Endometrial microvascular endothelial cells (primary cell): ENCODE data around the gene CTNNA3. TPM values are rescaled to one million over a fixed set of nuclear protein-coding genes. Genes with fewer than 3 reads are reported as not detected.

ENCODE experiments used
- in situ Hi-C: cut with HindIII; loops from 2 replicates; pipeline ENCODE4 v1.10.0; 2017; ENCODE audit warnings: low sequenced_read_pairs, low pct_unique_long_range_greater_than_20kb; ENCODE audit errors: inconsistent ontology term
- total RNA-seq: library from RNA; depleted of rRNA; stranded (reverse); fragments of >200 nt; gene quantifications from one replicate; pipeline ENCODE4 v1.2.3, GENCODE V29; 2015; ENCODE audit errors: inconsistent ontology term

CTNNA3 gene
- total RNA-seq, 1 donor from 2014 or later = not detected

DNA sequence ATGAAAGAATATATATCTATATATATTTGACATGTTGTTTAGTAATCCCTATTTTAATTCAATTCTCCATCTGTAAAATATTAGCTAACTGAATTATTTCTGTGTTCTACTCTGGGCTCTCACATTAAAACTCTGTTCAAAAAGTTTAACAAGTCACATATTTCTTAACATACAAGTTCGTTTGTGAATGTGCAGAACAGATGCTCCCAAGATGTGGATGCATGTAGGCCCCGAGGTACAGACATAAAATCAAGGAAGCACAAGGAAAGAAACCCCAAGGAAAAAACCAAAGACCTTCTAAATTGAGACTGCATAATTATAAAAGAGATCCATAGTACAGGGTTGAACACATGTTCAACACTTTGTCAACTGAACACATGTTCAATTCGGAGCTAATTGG is 595.0 kb downstream of the CTNNA3 start:
- in situ Hi-C loops = no loop called here

DNA sequence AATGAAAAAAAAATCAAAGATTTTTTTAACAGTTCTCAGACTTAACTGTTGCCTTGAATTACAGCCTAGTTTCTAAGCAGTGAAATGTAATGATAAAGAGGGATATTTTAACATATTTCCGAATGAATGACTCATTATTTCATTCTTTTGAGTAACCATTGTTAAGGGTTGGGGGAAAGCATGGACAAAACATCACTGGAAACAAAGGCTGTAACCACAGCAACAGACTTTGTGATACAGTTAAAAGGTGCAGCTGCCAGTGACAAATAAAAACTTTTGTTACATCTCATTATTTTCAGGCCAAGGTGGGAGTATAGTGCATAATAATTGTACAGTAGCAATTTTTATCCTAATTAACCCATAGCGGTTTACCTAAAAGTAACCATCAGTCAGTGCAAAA is 597.5 kb downstream of the CTNNA3 start:
- in situ Hi-C loops = no loop called here

DNA sequence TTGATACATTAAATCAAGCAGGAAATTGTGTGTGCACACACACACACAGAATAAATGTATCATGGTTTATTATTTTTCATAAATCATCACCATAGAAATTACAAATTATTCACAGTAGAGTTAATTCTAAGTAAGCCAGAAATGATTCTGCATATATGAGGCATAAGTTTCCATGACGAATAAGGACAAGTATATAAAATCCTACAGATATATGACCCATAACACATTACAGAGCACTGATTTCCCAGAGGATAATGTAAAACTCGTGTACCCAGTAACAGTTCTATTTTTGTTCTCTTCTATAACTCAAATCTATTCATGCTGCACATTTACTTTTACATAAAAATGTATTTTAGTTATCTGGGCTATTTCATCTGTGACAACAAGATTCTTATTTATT is 600.5 kb downstream of the CTNNA3 start:
- in situ Hi-C loops = no loop called here

DNA sequence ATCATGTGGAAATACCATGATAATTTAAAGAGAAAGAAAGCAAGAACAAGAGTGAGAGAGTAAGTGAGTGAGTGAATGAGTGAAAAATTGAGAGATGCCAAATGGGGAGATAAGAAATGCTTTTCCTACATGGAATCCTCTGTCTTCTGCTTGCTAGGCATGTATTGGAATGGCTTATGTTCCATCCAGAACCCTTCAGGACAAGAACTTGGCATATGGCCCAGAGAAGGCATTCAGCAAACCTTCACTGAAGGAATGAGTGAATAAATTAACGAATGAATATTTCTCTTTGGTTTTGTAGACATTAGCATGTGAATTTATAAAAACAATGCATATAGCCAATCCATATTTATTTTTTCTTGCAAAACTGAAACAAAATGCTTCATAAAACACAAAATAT is 608.0 kb downstream of the CTNNA3 start:
- in situ Hi-C loops = no loop called here

DNA sequence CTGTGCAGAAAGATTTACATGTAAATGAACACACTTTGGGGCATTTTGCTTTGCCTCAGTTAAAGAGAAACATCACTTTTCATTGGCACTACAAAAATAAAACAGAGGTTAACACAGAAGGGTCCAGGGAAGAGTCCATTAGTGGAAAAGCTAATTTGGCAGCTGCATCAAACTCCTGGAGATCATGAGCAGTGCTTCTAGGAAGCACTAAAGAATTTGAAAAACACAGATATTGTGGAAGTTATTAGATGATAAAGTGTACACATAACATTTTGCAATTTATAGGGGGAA is 608.9 kb downstream of the CTNNA3 start:
- in situ Hi-C loops = no loop called here

DNA sequence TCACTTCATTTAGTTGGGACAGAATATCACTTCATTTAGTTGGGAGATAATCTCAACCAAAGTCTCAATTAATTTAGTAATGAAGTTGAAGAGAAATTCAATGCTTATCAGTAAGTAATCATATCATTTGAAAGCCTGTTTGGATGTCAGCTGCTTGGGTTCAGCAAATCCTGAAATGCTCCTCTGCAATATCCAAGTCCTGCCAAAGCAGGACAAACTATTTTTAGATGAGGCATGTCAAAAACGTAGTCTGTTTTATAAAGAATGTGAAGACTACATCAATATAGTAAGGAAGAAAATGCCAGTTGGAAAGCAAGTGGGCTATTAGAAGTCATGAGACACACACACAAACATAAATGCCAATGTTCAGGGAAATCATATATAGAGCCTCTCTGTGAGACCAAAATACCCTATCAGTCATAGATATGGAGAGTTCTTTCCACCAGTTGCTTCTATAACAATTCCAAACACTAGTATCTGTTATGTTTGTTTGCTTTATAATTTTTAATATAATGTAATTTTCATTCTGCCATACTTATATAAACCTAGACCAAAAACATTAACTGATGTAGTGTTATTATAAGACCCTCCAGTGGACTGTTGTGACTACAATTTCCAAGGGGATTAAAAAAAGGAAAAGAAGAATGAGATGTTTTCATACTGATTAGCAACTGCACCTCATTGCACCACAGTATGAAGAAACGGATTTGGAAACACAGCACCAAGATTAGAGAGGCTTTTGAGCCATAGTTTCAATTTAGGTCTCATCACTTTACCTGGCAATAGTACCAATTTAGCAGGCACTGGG is 609.5 kb downstream of the CTNNA3 start:
- in situ Hi-C loops = no loop called here

DNA sequence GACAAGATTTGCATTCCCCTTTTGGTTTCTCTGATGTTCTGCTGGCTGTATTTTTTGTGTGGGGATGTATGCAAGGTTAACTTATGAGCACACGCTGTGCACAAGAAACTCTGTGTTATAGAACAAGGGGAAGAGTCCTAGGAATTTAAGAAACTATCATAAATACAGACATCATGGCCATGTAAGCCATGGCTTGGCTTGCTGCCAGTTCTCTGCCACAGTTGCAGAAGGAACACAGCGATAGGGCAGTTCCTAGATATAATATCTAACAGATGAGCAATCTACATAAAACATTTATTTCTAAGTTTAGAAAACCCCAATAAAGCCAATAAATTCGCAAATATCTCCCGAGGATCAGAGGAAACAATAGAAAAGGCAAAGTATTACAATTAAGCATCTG is 616.9 kb downstream of the CTNNA3 start:
- in situ Hi-C loops = no loop called here

DNA sequence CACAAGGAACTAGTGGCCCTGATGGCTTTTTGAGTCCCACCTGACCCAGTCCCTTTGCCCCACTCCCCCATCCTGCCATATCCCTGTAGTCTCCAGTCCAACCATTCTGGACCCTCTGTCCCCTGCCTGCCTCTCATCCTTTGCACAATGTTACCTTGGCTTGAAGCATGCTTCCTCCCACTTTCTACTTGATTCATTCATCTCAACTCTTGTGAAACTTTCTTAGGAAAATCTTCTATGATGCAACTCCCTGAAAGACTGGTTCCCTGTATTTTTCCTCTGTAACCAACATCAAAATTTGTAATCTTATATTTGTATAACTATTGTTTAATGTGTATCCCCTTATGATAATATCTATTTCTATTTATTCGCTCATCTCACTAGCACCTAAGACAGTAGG is 618.6 kb downstream of the CTNNA3 start:
- in situ Hi-C loops = no loop called here

DNA sequence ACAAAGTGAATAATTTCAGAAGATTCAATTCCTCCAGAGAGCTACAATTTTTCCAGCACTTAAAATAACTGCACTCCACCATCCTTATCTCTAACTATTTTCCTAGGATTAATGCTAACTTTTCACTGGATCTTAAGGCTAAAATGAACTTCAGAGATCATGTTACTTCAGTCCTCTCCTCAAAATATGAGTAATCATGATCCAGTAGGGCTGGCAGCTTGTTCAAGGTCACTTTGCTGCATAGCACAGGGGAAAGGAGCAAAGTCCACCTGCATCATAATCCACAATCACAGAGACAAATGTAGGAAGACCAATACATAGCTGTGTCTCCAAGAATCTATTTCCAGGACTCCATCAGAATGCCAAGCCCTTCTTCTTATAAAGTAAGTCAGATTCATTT is 619.9 kb downstream of the CTNNA3 start:
- in situ Hi-C loops = no loop called here

DNA sequence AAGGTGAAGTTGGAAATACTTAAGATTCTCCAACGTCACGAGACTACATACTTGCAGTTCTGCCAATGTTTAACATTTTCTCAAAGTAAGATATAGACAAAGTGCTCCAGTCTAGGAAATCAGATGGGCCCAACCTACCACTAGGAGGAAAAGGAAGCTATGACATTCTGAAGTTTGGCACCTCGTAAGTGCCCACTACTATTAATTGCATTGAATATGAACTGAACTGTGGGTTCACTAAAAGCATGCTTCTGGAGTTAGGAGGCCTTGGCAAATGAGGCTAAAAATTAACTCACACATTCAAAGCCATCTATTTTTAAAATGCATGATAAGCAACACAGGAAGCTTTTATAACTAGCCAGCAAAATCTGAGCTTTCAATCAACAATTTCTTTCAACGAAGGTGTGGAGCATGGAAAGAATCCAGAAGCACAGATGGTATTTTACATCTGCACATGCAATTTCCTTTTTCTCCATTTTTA is 620.5 kb downstream of the CTNNA3 start:
- in situ Hi-C loops = no loop called here

DNA sequence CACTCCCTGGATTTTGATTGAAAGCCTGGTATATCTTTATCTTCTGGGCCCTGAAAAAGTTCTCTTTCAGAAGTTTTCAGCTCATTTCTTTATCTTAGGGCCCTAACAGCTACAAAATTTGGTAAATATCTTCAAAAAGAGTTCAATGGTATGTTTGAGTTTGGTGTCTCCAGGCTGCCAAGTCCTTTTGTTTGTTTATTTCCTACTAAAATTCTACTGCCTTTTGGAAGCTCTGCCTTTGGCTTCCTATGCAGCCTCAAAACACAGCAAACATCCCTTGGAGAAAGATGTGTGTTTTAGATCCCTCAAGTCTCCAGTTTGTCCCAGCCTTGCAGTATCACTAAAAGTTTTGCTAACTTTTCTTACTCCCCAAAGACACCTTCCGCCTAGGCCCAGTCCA is 623.3 kb downstream of the CTNNA3 start:
- in situ Hi-C loops = no loop called here

DNA sequence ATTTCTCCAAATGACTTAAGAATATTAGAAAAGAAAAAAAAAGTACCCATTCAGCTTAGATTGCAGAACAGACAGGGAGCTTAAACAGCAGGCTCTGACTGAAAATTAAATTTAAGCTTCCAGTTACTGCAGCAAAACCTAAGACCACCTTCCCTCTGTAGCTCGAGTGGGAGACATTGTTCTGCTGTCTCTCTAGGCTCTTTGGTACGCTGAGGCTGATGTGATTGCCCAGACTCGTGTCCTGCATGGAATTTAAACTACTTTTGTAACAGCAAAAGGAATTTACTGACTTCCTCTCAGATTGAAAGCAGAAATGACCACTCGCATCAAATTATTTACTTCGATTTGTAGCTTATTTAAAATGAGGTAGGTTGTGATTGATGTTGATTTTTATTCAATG is 645.6 kb downstream of the CTNNA3 start:
- in situ Hi-C loops = no loop called here

DNA sequence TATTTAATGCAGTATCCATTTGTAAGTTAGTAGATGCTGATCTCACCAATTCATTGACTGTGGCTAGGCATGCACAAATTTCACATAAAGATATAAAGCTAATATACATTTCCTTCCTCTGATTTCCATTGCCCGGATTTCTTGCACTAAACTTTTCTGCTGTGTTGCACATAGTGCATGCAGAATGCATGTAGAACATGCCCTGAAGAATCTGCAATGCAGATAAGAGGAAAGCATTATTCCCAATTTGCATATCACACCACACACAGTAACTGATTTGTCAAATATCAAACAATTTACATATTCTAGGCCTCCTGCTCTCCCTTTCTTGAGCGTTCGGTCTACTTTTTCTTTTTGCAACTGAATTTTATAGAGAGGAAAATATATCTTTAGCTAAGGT is 646.0 kb downstream of the CTNNA3 start:
- in situ Hi-C loops = no loop called here

DNA sequence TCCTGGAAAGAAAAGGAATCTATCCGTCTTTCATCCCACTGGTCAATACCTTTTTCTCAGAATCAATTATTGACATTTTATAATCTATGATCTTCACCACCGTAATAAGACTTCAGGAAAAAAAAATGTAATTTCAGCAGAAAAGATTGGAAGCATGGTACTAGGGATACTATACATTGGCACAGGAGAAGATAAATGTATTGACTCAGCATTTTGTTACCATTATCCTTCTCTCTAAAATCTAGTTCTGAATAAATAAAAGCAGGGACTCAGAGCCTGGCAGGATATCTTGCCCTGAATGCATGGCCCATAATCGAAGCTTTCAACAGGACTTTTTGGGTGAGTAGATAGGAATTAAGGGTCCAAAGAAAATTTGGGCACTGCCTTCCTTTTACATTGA is 649.5 kb downstream of the CTNNA3 start:
- in situ Hi-C loops = no loop called here

DNA sequence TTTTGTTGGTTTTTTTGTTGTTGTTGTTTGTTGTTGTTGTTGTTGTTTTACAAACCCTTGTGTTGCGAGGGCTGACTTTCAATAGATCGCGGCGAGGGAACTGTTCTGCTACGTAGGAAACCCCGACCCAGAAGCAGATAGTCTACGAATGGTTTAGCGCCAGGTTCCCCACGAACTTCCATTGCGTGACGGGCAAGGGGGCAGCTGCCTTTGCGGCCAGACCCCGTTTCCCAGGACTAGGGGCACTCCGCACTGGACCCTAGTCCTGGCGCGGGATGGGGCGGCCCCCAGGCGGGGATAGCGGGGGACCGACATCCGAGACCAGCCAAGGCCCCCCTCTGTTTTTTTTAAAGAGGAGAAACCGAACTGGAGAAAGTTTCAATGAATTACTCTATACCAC is 650.6 kb downstream of the CTNNA3 start:
- in situ Hi-C loops = no loop called here

DNA sequence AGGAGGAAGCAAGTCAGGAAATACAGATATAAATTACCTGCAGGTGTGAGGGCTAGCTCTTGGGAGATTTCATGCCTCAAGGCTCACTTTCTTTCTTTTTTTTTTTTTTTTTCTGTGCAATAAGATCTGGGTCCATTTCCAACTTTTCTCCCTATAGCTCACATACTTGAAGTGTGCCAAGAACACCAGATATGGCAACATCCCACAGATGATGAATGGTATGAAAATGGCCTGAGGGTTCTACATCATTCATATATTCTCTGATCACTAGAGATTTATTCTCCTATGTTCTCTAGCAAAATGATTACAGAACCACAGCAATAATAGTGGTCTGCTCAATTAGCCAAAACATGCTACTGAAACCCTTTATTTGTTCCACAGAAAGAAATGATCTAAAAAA is 653.0 kb downstream of the CTNNA3 start:
- in situ Hi-C loops = no loop called here

DNA sequence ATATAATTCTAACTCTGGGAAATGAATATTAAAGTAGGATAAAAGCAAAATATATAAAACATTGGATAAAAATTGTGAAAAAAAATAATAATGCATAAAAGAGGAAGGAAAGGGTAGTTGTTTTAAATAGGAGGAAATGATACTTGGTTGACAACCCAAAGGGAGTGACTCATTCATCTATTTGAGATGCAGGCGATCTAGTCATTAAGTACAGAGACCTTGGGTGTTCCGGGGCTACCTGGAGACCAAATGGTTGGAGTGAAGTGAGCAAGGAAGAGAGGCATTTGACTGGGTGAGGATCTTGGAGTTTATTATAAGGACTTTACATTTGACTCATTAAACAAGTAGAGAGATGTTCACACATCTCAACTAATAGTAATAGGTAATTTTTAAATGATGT is 659.2 kb downstream of the CTNNA3 start:
- in situ Hi-C loops = no loop called here

DNA sequence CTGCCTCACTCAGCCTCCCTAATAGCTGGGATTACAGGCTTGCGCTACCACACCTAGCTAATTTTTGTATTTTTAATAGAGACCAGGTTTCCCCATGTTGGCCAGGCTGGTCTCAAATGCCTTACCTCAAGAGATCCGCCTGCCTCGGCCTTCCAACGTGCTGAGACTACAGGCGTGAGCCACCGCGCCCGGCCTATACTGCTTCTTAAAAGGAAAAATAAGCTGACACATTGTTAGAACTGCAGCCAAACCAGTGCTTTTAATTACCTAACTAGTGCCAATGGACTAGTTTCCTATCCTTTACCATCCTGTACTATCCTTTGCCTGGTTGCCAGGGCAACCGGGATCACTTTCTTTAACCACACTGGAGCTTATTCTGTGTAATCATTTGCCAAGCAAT is 662.1 kb downstream of the CTNNA3 start:
- in situ Hi-C loops = no loop called here

DNA sequence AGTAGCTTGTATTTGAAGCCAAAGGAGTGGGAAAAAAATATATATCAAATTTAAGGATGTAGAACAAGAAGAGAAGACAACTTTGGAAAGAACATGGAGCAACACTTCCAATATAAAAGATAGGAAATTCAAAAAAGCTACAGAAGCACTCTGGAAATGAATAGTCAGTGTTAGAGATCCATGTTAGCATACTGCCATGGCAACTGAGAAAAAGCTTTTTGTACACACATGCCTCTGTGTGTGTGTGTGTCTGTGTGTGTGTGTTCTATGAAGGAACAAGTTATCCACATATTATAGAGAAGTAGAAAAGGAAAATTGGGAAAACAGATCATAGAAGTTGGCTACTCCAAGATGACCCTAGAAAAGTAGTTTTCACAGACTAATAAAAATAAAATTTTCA is 673.9 kb downstream of the CTNNA3 start:
- in situ Hi-C loops = no loop called here

DNA sequence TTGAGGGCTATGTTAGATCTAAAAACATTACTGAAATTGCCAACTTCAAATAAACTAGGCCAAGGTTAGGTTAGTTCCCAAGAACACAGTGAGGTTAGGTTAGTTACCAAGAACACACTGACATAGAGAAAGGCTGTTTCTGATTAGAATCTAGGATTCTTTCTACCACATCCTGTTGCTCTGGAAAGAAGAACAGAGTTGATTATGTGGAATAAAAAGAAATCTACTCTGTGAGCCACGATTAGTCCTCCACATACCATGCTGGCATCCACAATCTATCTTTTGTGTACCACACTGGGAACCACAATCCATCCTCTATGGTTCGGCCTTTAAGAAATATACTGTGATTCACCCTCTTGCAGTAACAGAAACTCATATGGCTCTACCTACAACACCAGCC is 678.8 kb downstream of the CTNNA3 start:
- in situ Hi-C loops = no loop called here

DNA sequence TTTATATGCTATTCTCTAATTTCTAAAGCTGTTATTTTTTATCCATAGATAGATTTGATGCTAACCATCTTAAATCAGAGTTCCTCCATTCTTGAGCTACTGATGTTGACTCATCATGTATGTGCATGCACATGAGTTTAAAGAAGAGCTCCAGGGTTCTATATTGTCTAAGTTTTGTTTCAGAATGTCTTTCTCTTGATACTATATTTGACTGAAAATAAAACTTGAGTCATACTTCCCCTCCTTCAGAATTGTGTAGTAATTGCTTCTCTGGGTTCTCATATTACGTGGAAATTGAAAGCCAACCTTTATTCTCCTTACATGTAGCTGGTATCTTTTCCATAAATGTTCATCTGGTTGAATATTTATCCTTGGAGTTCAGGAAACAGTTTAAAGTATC is 680.8 kb downstream of the CTNNA3 start:
- in situ Hi-C loops = no loop called here
